Measurements from ENCODE around the gene UFD1.

UFD1 gene

DNA sequence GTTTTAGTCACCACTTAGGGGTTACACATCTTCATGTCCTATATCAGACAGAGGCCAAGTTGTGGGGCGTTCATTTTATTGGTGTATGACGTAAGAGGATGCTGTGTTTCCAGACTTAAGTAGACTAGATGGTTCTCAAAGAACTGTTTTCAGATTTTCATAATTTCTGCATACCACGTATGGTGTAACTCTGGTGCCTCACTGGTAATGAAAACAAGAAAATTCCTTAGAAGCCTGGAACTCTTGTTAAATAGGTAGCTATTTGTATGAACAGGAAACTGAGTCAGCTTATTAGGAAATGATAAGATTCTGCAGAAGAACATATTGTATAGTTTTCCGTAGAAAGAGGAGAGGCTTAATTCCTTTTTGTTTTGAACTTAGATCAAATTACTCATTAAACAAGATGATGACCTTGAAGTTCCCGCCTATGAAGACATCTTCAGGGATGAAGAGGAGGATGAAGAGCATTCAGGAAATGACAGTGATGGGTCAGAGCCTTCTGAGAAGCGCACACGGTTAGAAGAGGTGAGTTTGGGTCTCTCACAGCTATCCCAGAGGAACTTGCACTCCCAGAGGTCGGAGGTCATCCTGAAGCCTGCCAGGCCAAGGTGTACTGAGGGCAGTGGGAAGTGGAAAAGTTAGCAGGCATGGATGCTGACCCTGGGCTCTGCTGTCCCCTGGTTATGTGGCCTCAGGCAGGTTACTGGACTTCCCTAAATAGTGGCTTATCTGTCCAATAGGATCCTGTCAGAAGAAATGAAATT, 4.7 kb upstream of the UFD1 start:
- peaks cover 27% of the 10 kb centered on the region for H3K4me1 ChIP-seq (ENCODE audit: insufficient read depth, poor library complexity, severe bottlenecking)
- DNase-seq (ENCODE audit: low spot score) (no peak), ATAC-seq (ENCODE audit: low read depth) (peak; percentile 40)
- no peaks in the 10 kb centered on the region for H3K27me3 ChIP-seq (ENCODE audit: insufficient read depth, poor library complexity, severe bottlenecking)
- H3K9me3 ChIP-seq (ENCODE audit: severe bottlenecking) = no peaks in the 10 kb centered on the region
- no peak overlapping the region for H3K4me3 ChIP-seq (ENCODE audit: severe bottlenecking)
- peak overlapping the region; percentile 99 for H3K27ac ChIP-seq (ENCODE audit: poor library complexity, severe bottlenecking)
- TF ChIP-seq, protein P1, sequence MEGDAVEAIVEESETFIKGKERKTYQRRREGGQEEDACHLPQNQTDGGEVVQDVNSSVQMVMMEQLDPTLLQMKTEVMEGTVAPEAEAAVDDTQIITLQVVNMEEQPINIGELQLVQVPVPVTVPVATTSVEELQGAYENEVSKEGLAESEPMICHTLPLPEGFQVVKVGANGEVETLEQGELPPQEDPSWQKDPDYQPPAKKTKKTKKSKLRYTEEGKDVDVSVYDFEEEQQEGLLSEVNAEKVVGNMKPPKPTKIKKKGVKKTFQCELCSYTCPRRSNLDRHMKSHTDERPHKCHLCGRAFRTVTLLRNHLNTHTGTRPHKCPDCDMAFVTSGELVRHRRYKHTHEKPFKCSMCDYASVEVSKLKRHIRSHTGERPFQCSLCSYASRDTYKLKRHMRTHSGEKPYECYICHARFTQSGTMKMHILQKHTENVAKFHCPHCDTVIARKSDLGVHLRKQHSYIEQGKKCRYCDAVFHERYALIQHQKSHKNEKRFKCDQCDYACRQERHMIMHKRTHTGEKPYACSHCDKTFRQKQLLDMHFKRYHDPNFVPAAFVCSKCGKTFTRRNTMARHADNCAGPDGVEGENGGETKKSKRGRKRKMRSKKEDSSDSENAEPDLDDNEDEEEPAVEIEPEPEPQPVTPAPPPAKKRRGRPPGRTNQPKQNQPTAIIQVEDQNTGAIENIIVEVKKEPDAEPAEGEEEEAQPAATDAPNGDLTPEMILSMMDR (IDR thresholded peaks at IDR 0.05; ENCODE audit: poor library complexity, severe bottlenecking) = no peak
- peaks cover 71% of the 10 kb centered on the region for H3K36me3 ChIP-seq (ENCODE audit: low read depth)

DNA sequence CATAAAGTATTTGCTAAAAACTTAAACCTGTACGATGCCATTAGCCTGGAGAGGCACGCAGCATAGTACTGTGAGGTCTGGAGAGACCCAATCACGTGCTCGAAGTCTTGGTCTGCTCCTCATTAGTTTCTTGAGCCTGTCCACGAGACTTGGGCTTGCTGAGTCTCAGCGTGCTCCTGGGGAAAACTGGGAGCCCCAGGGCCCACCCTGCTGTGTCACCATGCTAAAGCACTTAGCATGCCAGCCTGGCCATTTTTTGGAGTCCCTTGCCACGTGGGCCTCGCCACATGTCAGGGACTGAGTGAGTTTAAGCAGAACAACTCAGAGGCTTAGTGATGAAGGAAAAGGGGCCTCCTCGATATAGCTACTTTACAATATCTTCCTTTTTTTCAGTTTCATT, 3.3 kb upstream of the UFD1 start:
- no peak for ATAC-seq (ENCODE audit: low read depth)
- peaks cover 63% of the 10 kb centered on the region for H3K36me3 ChIP-seq (ENCODE audit: low read depth)
- H3K27me3 ChIP-seq (ENCODE audit: insufficient read depth, poor library complexity, severe bottlenecking) = no peaks in the 10 kb centered on the region
- H3K4me1 ChIP-seq (ENCODE audit: insufficient read depth, poor library complexity, severe bottlenecking) = peaks cover 30% of the 10 kb centered on the region
- peak overlapping the region; percentile 99 for H3K27ac ChIP-seq (ENCODE audit: poor library complexity, severe bottlenecking)
- H3K9me3 ChIP-seq (ENCODE audit: severe bottlenecking) = no peaks in the 10 kb centered on the region
- TF ChIP-seq, protein P1 (IDR thresholded peaks at IDR 0.05; ENCODE audit: poor library complexity, severe bottlenecking) = no peak
- H3K4me3 ChIP-seq (ENCODE audit: severe bottlenecking) = no peak overlapping the region
- no peak for DNase-seq (ENCODE audit: low spot score)

DNA sequence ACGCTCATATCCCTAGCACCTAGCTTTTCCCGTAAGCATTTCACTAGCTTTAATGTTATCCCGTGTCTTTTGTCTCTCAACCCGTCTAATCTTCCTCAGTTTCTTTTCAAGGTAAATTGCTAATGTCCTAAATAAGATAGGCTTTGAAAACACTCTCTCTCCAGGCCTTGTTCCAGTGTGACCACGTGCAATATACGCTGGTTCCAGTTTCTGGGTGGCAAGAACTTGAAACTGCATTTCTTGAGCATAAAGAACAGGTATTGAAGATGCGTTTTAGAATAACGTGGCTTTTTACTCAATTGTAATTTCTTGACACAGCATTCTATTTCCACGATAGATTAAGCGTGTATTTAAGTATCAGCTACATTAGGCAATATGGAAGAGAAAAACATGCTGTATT, 1.8 kb upstream of the UFD1 start:
- Histone ChIP-seq H3K4me1 (ENCODE audit: insufficient read depth, poor library complexity, severe bottlenecking) (peaks cover 33% of the 10 kb centered on the region), H3K27ac (ENCODE audit: poor library complexity, severe bottlenecking) (peak overlapping the region; percentile 99)
- TF ChIP-seq, protein P1 (IDR thresholded peaks at IDR 0.05; ENCODE audit: poor library complexity, severe bottlenecking) = no peak

DNA sequence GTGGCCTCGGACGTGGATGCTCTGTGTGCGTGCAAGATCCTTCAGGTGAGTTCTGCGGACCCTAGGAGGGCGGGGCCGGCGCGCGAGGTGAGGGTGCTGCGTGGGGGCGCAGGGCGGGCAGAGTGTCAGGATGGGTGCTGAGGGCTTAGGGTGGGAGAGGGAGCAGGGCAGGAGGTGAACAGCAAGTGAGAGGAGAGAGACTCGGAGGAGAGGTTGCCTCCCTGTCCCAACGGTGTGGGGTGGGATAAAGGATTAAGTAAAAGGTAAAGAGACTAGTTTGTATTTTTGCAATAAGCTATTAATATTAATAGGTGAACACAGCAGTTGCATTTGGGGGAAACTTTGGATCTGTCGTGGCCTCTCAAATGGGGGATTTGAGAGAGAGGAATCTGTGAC, 1.2 kb upstream of the UFD1 start:
- Histone ChIP-seq H3K27ac (ENCODE audit: poor library complexity, severe bottlenecking) (peak overlapping the region; percentile 99), H3K27me3 (ENCODE audit: insufficient read depth, poor library complexity, severe bottlenecking) (no peaks in the 10 kb centered on the region), H3K4me3 (ENCODE audit: severe bottlenecking) (peak overlapping the region; percentile 66), H3K36me3 (ENCODE audit: low read depth) (peaks cover 51% of the 10 kb centered on the region), H3K4me1 (ENCODE audit: insufficient read depth, poor library complexity, severe bottlenecking) (peaks cover 33% of the 10 kb centered on the region), H3K9me3 (ENCODE audit: severe bottlenecking) (no peaks in the 10 kb centered on the region)
- TF ChIP-seq, protein P1 (IDR thresholded peaks at IDR 0.05; ENCODE audit: poor library complexity, severe bottlenecking) = no peak
- DNase-seq (ENCODE audit: low spot score) = no peak
- ATAC-seq (ENCODE audit: low read depth) = no peak

More for the DNA sequence above, 1.8 kb upstream of the UFD1 start:
- no peak for ATAC-seq (ENCODE audit: low read depth)
- Histone ChIP-seq H3K27me3 (ENCODE audit: insufficient read depth, poor library complexity, severe bottlenecking) (no peaks in the 10 kb centered on the region), H3K9me3 (ENCODE audit: severe bottlenecking) (no peaks in the 10 kb centered on the region), H3K36me3 (ENCODE audit: low read depth) (peaks cover 54% of the 10 kb centered on the region), H3K4me3 (ENCODE audit: severe bottlenecking) (peak overlapping the region; percentile 66)
- no peak for DNase-seq (ENCODE audit: low spot score)

Data from RWPE2 (cell line).